ENCODE measurements around the gene RNF186.
A peak's percentile ranks its signal among the peaks of the same experiment; 100 is the strongest.

RNF186 gene

DNA sequence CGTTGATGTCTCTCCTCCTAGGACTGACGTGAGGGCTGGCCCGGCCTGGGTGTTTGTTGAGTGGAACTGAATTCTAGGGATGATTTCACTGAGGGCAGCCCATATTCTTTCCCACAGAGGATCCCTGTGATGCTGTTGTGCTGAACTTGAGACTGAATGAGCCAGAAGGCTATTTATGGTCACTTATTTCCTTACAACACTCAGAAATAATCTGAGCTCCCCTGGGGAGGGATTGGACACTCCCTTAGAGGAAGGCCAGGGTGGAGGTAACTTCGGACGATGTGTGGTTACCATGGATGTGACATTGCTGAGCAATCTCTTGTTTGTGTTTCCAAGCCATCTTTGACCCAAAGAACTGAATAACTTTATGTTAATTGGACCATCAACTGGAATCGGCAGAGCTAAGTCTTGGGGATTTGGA, 10.2 kb downstream of the RNF186 start:
- no peak overlapping the region for H3K4me3 ChIP-seq (replicated peaks; ENCODE audit: insufficient read depth, low read length)
- H3K27me3 ChIP-seq (ENCODE audit: insufficient read depth, poor library complexity, severe bottlenecking): peaks cover 4% of the 10 kb centered on the region
- H3K27ac ChIP-seq (replicated peaks): no peak overlapping the region
- no peak for DNase-seq (ENCODE audit: low read depth in 1 of 2, low spot score in 1 of 2)
- TF ChIP-seq POLR2AphosphoS5 (IDR thresholded peaks at IDR 0.05; ENCODE audit: low read depth): no peak
- TF ChIP-seq, protein P1, sequence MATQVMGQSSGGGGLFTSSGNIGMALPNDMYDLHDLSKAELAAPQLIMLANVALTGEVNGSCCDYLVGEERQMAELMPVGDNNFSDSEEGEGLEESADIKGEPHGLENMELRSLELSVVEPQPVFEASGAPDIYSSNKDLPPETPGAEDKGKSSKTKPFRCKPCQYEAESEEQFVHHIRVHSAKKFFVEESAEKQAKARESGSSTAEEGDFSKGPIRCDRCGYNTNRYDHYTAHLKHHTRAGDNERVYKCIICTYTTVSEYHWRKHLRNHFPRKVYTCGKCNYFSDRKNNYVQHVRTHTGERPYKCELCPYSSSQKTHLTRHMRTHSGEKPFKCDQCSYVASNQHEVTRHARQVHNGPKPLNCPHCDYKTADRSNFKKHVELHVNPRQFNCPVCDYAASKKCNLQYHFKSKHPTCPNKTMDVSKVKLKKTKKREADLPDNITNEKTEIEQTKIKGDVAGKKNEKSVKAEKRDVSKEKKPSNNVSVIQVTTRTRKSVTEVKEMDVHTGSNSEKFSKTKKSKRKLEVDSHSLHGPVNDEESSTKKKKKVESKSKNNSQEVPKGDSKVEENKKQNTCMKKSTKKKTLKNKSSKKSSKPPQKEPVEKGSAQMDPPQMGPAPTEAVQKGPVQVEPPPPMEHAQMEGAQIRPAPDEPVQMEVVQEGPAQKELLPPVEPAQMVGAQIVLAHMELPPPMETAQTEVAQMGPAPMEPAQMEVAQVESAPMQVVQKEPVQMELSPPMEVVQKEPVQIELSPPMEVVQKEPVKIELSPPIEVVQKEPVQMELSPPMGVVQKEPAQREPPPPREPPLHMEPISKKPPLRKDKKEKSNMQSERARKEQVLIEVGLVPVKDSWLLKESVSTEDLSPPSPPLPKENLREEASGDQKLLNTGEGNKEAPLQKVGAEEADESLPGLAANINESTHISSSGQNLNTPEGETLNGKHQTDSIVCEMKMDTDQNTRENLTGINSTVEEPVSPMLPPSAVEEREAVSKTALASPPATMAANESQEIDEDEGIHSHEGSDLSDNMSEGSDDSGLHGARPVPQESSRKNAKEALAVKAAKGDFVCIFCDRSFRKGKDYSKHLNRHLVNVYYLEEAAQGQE (IDR thresholded peaks at IDR 0.05; ENCODE audit: insufficient replicate concordance, low read depth): no peak
- no peak for TF ChIP-seq GABPA (IDR thresholded peaks at IDR 0.05; ENCODE audit: low read depth)
- TF ChIP-seq, protein P2, sequence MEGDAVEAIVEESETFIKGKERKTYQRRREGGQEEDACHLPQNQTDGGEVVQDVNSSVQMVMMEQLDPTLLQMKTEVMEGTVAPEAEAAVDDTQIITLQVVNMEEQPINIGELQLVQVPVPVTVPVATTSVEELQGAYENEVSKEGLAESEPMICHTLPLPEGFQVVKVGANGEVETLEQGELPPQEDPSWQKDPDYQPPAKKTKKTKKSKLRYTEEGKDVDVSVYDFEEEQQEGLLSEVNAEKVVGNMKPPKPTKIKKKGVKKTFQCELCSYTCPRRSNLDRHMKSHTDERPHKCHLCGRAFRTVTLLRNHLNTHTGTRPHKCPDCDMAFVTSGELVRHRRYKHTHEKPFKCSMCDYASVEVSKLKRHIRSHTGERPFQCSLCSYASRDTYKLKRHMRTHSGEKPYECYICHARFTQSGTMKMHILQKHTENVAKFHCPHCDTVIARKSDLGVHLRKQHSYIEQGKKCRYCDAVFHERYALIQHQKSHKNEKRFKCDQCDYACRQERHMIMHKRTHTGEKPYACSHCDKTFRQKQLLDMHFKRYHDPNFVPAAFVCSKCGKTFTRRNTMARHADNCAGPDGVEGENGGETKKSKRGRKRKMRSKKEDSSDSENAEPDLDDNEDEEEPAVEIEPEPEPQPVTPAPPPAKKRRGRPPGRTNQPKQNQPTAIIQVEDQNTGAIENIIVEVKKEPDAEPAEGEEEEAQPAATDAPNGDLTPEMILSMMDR (IDR thresholded peaks at IDR 0.05; ENCODE audit: insufficient read depth, low read length): no peak
- no peak for TF ChIP-seq SPI1 (IDR thresholded peaks at IDR 0.05; ENCODE audit: borderline replicate concordance, low read depth)

DNA sequence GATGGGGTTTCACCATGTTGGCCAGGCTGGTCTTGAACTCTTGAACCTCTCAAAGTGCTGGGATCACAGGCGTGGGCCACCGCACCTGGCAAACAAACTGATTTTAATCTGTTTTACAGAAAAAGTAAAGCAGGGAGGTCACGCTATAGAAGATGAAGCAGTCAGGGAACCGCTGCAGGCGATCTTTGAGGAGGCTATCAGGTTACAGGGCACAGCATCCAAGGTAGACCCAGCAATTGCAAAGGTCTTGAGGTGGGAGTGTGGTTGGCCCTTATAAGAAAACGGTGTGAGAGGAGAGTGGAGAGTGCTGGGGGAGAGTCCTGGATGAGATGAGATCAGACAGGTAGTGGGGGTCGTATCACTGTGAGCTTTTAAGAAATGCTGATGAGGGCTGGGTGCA, 12.8 kb downstream of the RNF186 start:
- no peak overlapping the region for H3K4me3 ChIP-seq (replicated peaks; ENCODE audit: insufficient read depth, low read length)
- no peak overlapping the region for H3K27ac ChIP-seq (replicated peaks)
- H3K27me3 ChIP-seq (ENCODE audit: insufficient read depth, poor library complexity, severe bottlenecking): peaks cover 12% of the 10 kb centered on the region
- DNase-seq (ENCODE audit: low read depth in 1 of 2, low spot score in 1 of 2): no peak
- TF ChIP-seq POLR2AphosphoS5 (IDR thresholded peaks at IDR 0.05; ENCODE audit: low read depth) (no peak), GABPA (IDR thresholded peaks at IDR 0.05; ENCODE audit: low read depth) (no peak), SPI1 (IDR thresholded peaks at IDR 0.05; ENCODE audit: borderline replicate concordance, low read depth) (no peak)
- TF ChIP-seq, protein P1 (IDR thresholded peaks at IDR 0.05; ENCODE audit: insufficient replicate concordance, low read depth): no peak
- TF ChIP-seq, protein P2 (IDR thresholded peaks at IDR 0.05; ENCODE audit: insufficient read depth, low read length): no peak

DNA sequence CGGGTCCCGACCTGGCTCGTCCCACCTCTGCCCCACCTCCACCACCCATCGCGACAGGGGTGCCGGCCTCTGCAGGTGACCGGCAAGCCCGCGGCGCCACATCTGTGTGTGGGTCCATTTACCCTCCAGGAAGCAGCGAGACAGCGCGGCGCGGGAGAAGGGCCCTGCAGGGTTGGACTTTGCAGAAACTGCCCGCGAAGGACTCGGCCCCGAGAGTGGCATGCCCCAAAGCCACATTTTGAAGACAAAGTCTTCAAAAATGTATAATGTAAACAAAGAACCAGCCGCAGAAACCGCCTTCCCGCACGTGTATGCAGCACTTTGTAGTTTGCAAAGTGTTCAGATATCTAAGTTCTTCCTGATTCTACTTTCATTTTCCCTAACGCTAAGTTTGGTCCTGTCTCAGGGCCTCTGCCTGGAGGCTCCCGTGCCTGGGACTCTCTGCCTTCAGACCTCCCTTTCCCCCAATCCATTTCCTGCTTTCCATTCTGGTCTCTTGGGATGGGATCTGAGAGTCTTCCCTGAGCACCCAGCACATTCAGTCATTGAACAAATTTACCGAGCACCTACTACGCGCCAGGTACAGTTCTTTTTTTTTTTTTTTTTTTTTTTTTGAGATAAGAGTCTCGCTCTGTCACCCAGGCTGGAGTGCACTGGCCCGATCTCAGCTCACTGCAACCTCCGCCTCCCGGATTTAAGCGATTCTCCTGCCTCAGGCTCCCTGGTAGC, 14.8 kb downstream of the RNF186 start:
- DNase-seq (ENCODE audit: low read depth in 1 of 2, low spot score in 1 of 2): peak in 1 of 2 experiments; percentile 20
- Histone ChIP-seq H3K4me3 (replicated peaks; ENCODE audit: insufficient read depth, low read length) (peak overlapping the region; percentile 40), H3K27ac (replicated peaks) (no peak overlapping the region), H3K27me3 (ENCODE audit: insufficient read depth, poor library complexity, severe bottlenecking) (peaks cover 12% of the 10 kb centered on the region)
- TF ChIP-seq, protein P2 (IDR thresholded peaks at IDR 0.05; ENCODE audit: insufficient read depth, low read length): no peak
- TF ChIP-seq GABPA (IDR thresholded peaks at IDR 0.05; ENCODE audit: low read depth): no peak
- no peak for TF ChIP-seq POLR2AphosphoS5 (IDR thresholded peaks at IDR 0.05; ENCODE audit: low read depth)
- TF ChIP-seq SPI1 (IDR thresholded peaks at IDR 0.05; ENCODE audit: borderline replicate concordance, low read depth): no peak
- TF ChIP-seq, protein P1 (IDR thresholded peaks at IDR 0.05; ENCODE audit: insufficient replicate concordance, low read depth): no peak

All from HL-60 (cell line).